Upper lobe of left lung (tissue), 6 donors: ENCODE results near the gene INSRR. TPM values are rescaled to one million over a fixed set of nuclear protein-coding genes. Genes with fewer than 3 reads are reported as not detected.

ENCODE experiments used
- ATAC-seq, 2 donors: fragments of 200-7000 bp; cut with Tn5 transposase; one replicate each; pipeline ENCODE4 v1.9.1; 2022; ENCODE audit warnings: mild to moderate bottlenecking in 2 of 2, moderate library complexity in 2 of 2; ENCODE audit not compliant: low FRiP score in 2 of 2
- DNase-seq, 2 donors: peaks; one replicate each; pipeline ENCODE4 v3.0.0-alpha.2; 2019 to 2020
- H3K27ac ChIP-seq, 4 donors: fragments of 200-600 bp; sonication (generic); one replicate each; pipeline ENCODE4 v1.5.1; 2016 to 2019
- H3K27me3 ChIP-seq, 4 donors: fragments of 200-600 bp; sonication (generic); one replicate each; pipeline ENCODE4 v1.5.1; 2017 to 2019
- H3K36me3 ChIP-seq, 4 donors: fragments of 200-600 bp; sonication (generic); one replicate each; pipeline ENCODE4 v1.5.1; 2016 to 2019
- H3K4me1 ChIP-seq, 4 donors: fragments of 200-600 bp; sonication (generic); one replicate each; pipeline ENCODE4 v1.5.1; 2018 to 2019
- H3K4me3 ChIP-seq, 4 donors: fragments of 200-600 bp; sonication (generic); one replicate each; pipeline ENCODE4 v1.5.1; 2017 to 2019; ENCODE audit warnings: mild to moderate bottlenecking in 2 of 4, moderate library complexity in 1 of 4
- H3K9me3 ChIP-seq, 4 donors: fragments of 200-600 bp; sonication (generic); one replicate each; pipeline ENCODE4 v1.5.1; 2018 to 2019
- EP300 ChIP-seq, 4 donors: sonication (generic); formaldehyde crosslinking; IDR thresholded peaks; one replicate each; pipeline ENCODE4 v1.5.1; 2017; ENCODE audit warnings: antibody characterized with exemption in 4 of 4, control low read depth in 2 of 4
- POLR2A ChIP-seq, 4 donors: fragments of 450-650 bp; IDR thresholded peaks; one replicate each; pipeline ENCODE4 v1.5.1; 2016 to 2017; ENCODE audit warnings: antibody characterized with exemption in 4 of 4, mild to moderate bottlenecking in 2 of 4
- POLR2AphosphoS5 ChIP-seq, 2 donors: sonication (generic); formaldehyde crosslinking; IDR thresholded peaks; one replicate each; pipeline ENCODE4 v1.5.1; 2017; ENCODE audit warnings: antibody characterized with exemption in 2 of 2
- WGBS, 2 donors: methylation state at CpG; one replicate each; pipeline ENCODE4 v1.1.5; 2017 to 2018; 5-methylcytosine and 5-hydroxymethylcytosine counted together
- total RNA-seq, 6 donors: library from RNA; depleted of rRNA in 4 of 6; stranded (reverse); fragments of >200 nt in 4 of 6; gene quantifications; one replicate each; pipeline versions ENCODE4 v1.1.0 to v1.2.1, GENCODE V29; 2016 to 2021
- TF ChIP-seq, protein P1 (sequence below), 6 experiments: fragments of 450-650 bp in 4 of 6; fragments of 200-600 bp in 2 of 6; sonication (generic) in 2 of 6; IDR thresholded peaks; one replicate each; pipeline ENCODE4 v1.5.1; 2016 to 2019; ENCODE audit warnings: antibody characterized with exemption in 6 of 6
- donor health status: DM: no; HTN: no; CAD: no; lungs with moderate emphysema.
- donor health status: DM: no; HTN: yes; CAD: no; lungs with severe emphysema.

Gene INSRR
- total RNA-seq, 6 donors from 2014 or later: 0.03 to 0.22 TPM; not detected in 4

DNA sequence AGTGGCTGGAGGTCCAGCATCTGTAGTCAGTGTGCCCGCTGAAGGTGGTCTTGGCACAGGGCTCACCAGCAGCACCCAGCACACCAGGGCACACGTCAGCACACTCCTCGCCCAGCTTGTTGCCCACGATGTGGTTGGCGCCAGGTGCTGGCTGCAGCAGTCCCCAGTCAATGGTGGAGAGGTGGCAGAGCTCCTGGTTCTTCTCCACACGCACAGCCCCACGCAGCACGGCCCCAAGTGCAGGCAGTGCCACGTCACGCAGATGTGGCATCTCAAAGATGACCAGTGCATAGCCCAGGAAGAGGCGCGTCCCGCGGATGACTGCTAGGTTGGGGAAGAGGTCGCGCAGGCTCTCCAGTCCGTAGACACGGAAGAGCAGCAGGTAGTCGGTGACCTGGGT, 5.2 kb downstream of the INSRR start:
- peaks cover 0 to 16% (median 4%) of the 10 kb centered on the region in 4 donors for H3K27me3 ChIP-seq
- TF ChIP-seq, protein P1, sequence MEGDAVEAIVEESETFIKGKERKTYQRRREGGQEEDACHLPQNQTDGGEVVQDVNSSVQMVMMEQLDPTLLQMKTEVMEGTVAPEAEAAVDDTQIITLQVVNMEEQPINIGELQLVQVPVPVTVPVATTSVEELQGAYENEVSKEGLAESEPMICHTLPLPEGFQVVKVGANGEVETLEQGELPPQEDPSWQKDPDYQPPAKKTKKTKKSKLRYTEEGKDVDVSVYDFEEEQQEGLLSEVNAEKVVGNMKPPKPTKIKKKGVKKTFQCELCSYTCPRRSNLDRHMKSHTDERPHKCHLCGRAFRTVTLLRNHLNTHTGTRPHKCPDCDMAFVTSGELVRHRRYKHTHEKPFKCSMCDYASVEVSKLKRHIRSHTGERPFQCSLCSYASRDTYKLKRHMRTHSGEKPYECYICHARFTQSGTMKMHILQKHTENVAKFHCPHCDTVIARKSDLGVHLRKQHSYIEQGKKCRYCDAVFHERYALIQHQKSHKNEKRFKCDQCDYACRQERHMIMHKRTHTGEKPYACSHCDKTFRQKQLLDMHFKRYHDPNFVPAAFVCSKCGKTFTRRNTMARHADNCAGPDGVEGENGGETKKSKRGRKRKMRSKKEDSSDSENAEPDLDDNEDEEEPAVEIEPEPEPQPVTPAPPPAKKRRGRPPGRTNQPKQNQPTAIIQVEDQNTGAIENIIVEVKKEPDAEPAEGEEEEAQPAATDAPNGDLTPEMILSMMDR (IDR thresholded peaks at IDR 0.05): no peak
- TF ChIP-seq POLR2A (IDR thresholded peaks at IDR 0.05) (no peak), POLR2AphosphoS5 (IDR thresholded peaks at IDR 0.05) (no peak), EP300 (IDR thresholded peaks at IDR 0.05) (no peak)
- 94 to 95% methylated on average over 19 of the region's 19 CpGs for WGBS, 2 donors
- ATAC-seq: no peak
- H3K4me3 ChIP-seq: no peak overlapping the region
- H3K36me3 ChIP-seq: no peaks in the 10 kb centered on the region
- H3K9me3 ChIP-seq: no peaks in the 10 kb centered on the region
- peaks cover under 1 to 6% (median 4%) of the 10 kb centered on the region in 4 donors for H3K4me1 ChIP-seq
- DNase-seq: peak in 1 of 2 donors; percentile 68
- H3K27ac ChIP-seq: no peak overlapping the region

DNA sequence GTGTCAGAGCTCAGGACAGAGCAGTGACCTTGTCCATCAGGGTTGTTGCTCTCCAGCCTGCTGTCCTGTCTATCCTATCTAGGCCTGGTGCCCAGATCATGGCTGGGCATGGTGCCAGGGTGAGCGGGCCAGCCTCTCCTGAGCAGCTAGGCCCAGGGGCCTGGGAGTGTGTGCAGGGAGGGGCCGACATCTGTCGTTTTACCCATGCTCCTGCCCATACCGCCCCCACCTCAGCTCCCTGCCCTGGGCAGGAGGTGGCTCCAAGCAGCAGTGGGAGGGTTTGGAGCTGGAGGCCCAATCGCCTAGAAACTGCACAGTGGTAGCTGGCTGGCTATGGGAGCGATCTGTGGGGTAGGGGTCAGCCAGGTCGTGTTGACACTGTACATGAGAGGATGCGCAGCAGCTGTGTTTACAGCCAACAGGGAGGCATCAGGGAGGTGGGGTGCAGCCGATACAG, 6.5 kb downstream of the INSRR start:
- peaks cover 0 to 9% (median 5%) of the 10 kb centered on the region in 4 donors for H3K27me3 ChIP-seq
- peaks cover 0 to 9% (median 3%) of the 10 kb centered on the region in 4 donors for H3K4me1 ChIP-seq
- H3K27ac ChIP-seq: no peak overlapping the region
- no peaks in the 10 kb centered on the region for H3K9me3 ChIP-seq
- TF ChIP-seq POLR2AphosphoS5 (IDR thresholded peaks at IDR 0.05) (no peak), POLR2A (IDR thresholded peaks at IDR 0.05) (no peak), EP300 (IDR thresholded peaks at IDR 0.05) (no peak)
- TF ChIP-seq, protein P1 (IDR thresholded peaks at IDR 0.05): no peak
- ATAC-seq (peak; percentile 13 to 37), DNase-seq (peak in 1 of 2 donors; percentile 75)
- H3K4me3 ChIP-seq: no peak overlapping the region
- no peaks in the 10 kb centered on the region for H3K36me3 ChIP-seq
- WGBS, 2 donors: 57% methylated on average over 9 of the region's 9 CpGs; no CpG with 5 or more reads in 1 of the 2 donors

GRCh38 chr1:156851779-156852417, 7.0 kb downstream of the INSRR start:
- Histone ChIP-seq H3K36me3 (no peaks in the 10 kb centered on the region), H3K27me3 (peaks cover 0 to 9% (median 5%) of the 10 kb centered on the region in 4 donors), H3K9me3 (no peaks in the 10 kb centered on the region), H3K4me1 (peaks cover 0 to 9% (median 3%) of the 10 kb centered on the region in 4 donors), H3K4me3 (no peak overlapping the region), H3K27ac (no peak overlapping the region)
- ATAC-seq (peak; percentile 2 to 20), DNase-seq (peak in 1 of 2 donors; percentile 64)
- WGBS, 2 donors: 80% methylated on average over 17 of the region's 17 CpGs; no CpG with 5 or more reads in 1 of the 2 donors
- TF ChIP-seq, protein P1 (IDR thresholded peaks at IDR 0.05): no peak
- TF ChIP-seq POLR2AphosphoS5 (IDR thresholded peaks at IDR 0.05) (no peak), POLR2A (IDR thresholded peaks at IDR 0.05) (no peak), EP300 (IDR thresholded peaks at IDR 0.05) (no peak)

- no peak for ATAC-seq
- 26 to 100% methylated on average over 1 to 23 of the region's 23 CpGs for WGBS, 2 donors
- DNase-seq: no peak
- no peaks in the 10 kb centered on the region for H3K36me3 ChIP-seq
- peaks cover 7 to 21% (median 12%) of the 10 kb centered on the region in 4 donors for H3K4me1 ChIP-seq
- no peaks in the 10 kb centered on the region for H3K9me3 ChIP-seq
- H3K27me3 ChIP-seq: peaks cover 0 to 27% (median 13%) of the 10 kb centered on the region in 4 donors
- TF ChIP-seq, protein P1 (IDR thresholded peaks at IDR 0.05): no peak
- no peak for TF ChIP-seq EP300 (IDR thresholded peaks at IDR 0.05)
- TF ChIP-seq POLR2AphosphoS5 (IDR thresholded peaks at IDR 0.05): no peak
- TF ChIP-seq POLR2A (IDR thresholded peaks at IDR 0.05): no peak
- H3K4me3 ChIP-seq: no peak overlapping the region
- no peak overlapping the region for H3K27ac ChIP-seq
Measured at GRCh38 chr1:156849151-156849496, 9.8 kb downstream of the INSRR start.
